ENCODE data around the gene COL17A1.

COL17A1 gene

GRCh38 chr10:104109908-104110662 lies 24.4 kb upstream of the COL17A1 start:
- H3K27ac ChIP-seq, result peak overlapping the region; percentile 7; the same call in 1 of the 2 replicates
- TF ChIP-seq ZFX (IDR thresholded peaks at IDR 0.05; ENCODE audit: borderline replicate concordance) (no peak), CTCF (IDR thresholded peaks at IDR 0.05) (no peak)

- no peak overlapping the region for H3K27ac ChIP-seq
- TF ChIP-seq ZFX (IDR thresholded peaks at IDR 0.05; ENCODE audit: borderline replicate concordance), result no peak
- TF ChIP-seq CTCF (IDR thresholded peaks at IDR 0.05), result no peak
Observed at GRCh38 chr10:104104926-104105325, 19.2 kb upstream of the COL17A1 start.

GRCh38 chr10:104104418-104104817 lies 18.7 kb upstream of the COL17A1 start:
- TF ChIP-seq ZFX (IDR thresholded peaks at IDR 0.05; ENCODE audit: borderline replicate concordance), result no peak
- no peak for TF ChIP-seq CTCF (IDR thresholded peaks at IDR 0.05)
- no peak overlapping the region for H3K27ac ChIP-seq

GRCh38 chr10:104103956-104104355 lies 18.3 kb upstream of the COL17A1 start:
- TF ChIP-seq CTCF (IDR thresholded peaks at IDR 0.05), result no peak
- TF ChIP-seq ZFX (IDR thresholded peaks at IDR 0.05; ENCODE audit: borderline replicate concordance), result no peak
- no peak overlapping the region for H3K27ac ChIP-seq

GRCh38 chr10:104101902-104102301 lies 16.2 kb upstream of the COL17A1 start:
- no peak overlapping the region for H3K27ac ChIP-seq
- TF ChIP-seq CTCF (IDR thresholded peaks at IDR 0.05) (no peak), ZFX (IDR thresholded peaks at IDR 0.05; ENCODE audit: borderline replicate concordance) (no peak)

- TF ChIP-seq CTCF (IDR thresholded peaks at IDR 0.05) (no peak), ZFX (IDR thresholded peaks at IDR 0.05; ENCODE audit: borderline replicate concordance) (no peak)
- no peak overlapping the region for H3K27ac ChIP-seq
Observed at GRCh38 chr10:104100795-104101194, 15.1 kb upstream of the COL17A1 start.

- TF ChIP-seq ZFX (IDR thresholded peaks at IDR 0.05; ENCODE audit: borderline replicate concordance) (no peak), CTCF (IDR thresholded peaks at IDR 0.05) (no peak)
- no peak overlapping the region for H3K27ac ChIP-seq
Observed at GRCh38 chr10:104099941-104100340, 14.3 kb upstream of the COL17A1 start.
